Measurements from ENCODE around the gene HLA-DMA.

DNA sequence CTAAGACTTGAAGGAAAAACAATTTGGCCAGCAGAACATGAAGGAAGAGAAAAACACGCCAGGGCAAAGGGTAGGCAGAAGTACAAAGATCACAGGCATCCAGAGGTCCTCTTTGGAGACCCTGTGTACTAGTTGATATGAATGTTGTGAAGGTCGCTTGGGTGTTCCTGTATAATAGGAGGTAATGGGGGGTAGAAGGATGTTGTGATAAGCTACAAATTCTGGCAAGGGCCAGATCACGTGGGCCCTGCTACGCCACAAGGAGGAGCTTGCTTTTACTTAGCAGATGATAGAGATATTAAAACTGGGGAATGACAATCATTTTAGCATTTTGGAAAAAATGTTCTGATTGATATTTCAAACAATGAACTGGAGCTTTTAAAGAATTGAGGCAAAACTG lies 878 bp upstream of the HLA-DMA start:
- no peak for TF ChIP-seq POLR2A (IDR thresholded peaks at IDR 0.05)
- TF ChIP-seq, protein P1, sequence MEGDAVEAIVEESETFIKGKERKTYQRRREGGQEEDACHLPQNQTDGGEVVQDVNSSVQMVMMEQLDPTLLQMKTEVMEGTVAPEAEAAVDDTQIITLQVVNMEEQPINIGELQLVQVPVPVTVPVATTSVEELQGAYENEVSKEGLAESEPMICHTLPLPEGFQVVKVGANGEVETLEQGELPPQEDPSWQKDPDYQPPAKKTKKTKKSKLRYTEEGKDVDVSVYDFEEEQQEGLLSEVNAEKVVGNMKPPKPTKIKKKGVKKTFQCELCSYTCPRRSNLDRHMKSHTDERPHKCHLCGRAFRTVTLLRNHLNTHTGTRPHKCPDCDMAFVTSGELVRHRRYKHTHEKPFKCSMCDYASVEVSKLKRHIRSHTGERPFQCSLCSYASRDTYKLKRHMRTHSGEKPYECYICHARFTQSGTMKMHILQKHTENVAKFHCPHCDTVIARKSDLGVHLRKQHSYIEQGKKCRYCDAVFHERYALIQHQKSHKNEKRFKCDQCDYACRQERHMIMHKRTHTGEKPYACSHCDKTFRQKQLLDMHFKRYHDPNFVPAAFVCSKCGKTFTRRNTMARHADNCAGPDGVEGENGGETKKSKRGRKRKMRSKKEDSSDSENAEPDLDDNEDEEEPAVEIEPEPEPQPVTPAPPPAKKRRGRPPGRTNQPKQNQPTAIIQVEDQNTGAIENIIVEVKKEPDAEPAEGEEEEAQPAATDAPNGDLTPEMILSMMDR (IDR thresholded peaks at IDR 0.05): no peak
